ENCODE data around the gene USHBP1. TPM values are rescaled to one million over a fixed set of nuclear protein-coding genes. Genes with fewer than 3 reads are reported as not detected.
"Not testable (repeated sequence)": the region's sequence is repeated elsewhere in the genome, so short reads cannot be mapped to it uniquely, and the experiment has no call there.

The USHBP1 gene
- polyA plus RNA-seq, 2 of the 4 experiments (the other 2 are of a cell fraction), result 0.03 TPM; not detected in 1

DNA sequence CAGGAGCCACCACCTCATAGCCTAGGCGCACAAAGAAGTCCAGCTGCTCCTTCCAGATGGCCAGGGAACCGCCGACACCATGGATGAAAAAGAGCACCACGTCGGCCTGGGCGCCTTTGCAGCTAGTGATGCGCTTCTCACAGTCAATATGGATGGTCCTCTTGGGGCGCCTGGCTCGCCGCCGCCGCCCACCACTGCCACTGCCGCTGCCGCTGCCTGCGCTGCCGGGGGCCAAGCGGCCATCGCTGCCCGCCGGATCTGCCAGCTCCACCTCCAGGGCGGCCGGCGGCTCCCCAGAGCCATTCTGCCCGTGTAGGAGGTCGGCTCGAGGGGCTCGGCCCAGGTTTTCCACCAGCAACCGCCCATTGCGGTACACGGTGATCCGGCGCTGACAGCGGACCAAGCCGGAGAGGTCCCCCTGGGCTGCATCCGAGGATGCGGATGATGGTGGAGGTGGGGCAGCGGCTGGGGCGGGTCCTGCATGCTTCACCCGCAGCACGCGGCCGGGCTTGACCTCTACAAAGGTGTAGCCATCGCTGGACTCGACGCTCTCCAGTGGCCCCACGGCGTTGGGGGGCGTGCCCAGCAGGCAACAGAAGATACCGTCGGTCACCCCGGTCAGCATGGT is 36.6 kb upstream of the USHBP1 start:
- Histone ChIP-seq H3K27ac (no peak overlapping the region), H3K4me3 (no peak overlapping the region), H3K9me3 (0 out of 3 replicates have a peak, but pooled peaks cover 3% of the 10 kb centered on the region), H3K4me2 (no peak overlapping the region), H3K4me1 (peaks cover 29% of the 10 kb centered on the region)
- ChIA-PET CTCF (interaction anchor here (8.7 kb wide), 1 partner anchor 8 kb away, joined by 98 read pairs; no protein-coding TSS in a partner anchor), POLR2A (no interaction called here)
- FAIRE-seq, result no peak
- no peak for DNase-seq (ENCODE audit: low read depth in 1 of 2, low spot score in 1 of 2)
- WGBS (ENCODE audit: missing lambda C conversion rate), result 98% methylated on average over 24 of the region's 51 CpGs
- TF ChIP-seq EP300 (IDR thresholded peaks at IDR 0.05), result no peak
- ATAC-seq, result no peak

DNA sequence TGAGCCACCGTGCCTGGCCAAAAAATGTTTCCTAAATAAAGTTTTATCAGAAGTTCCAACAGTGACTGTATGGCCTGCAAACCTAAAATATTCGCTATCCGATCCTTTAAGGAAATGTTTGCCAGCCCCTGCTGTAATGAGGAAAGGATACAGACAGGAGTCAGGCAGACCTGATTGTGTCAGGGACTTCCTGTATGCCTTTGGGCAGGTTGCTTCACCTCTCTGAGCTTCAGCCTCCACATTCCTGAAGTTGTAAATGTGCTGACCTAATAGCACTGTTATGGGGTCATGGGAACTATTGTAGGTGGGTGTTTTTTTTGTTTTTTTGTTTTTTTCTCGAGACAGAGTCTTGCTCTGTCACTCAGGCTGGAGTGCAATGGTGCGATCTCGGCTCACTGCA is 32.4 kb upstream of the USHBP1 start:
- Histone ChIP-seq H3K9me3 (0 out of 3 replicates have a peak, but pooled peaks cover 3% of the 10 kb centered on the region), H3K4me3 (no peak overlapping the region), H3K4me1 (peaks cover 20% of the 10 kb centered on the region; the same call in 2 of the 3 replicates), H3K4me2 (no peak overlapping the region), H3K27ac (peak overlapping the region in 1 of 2 experiments; percentile 40; a peak in 1 of 6 replicates)
- DNase-seq (ENCODE audit: low read depth in 1 of 2, low spot score in 1 of 2) (no peak), FAIRE-seq (no peak), ATAC-seq (no peak)
- ChIA-PET POLR2A (no interaction called here), CTCF (interaction anchor here (1.0 to 9.0 kb wide), 2 partner anchors 9 to 39 kb away, joined by 3 to 98 read pairs; partner anchors contain the start of genes ABHD8, DDA1 and MRPL34)
- TF ChIP-seq, protein P1, sequence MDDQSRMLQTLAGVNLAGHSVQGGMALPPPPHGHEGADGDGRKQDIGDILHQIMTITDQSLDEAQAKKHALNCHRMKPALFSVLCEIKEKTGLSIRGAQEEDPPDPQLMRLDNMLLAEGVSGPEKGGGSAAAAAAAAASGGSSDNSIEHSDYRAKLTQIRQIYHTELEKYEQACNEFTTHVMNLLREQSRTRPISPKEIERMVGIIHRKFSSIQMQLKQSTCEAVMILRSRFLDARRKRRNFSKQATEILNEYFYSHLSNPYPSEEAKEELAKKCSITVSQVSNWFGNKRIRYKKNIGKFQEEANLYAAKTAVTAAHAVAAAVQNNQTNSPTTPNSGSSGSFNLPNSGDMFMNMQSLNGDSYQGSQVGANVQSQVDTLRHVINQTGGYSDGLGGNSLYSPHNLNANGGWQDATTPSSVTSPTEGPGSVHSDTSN (IDR thresholded peaks at IDR 0.05), result no peak
- no peak for TF ChIP-seq RNF2 (IDR thresholded peaks at IDR 0.05; ENCODE audit: borderline replicate concordance, low read depth)
- TF ChIP-seq KDM1A (IDR thresholded peaks at IDR 0.05; ENCODE audit: low read depth), result no peak
- TF ChIP-seq, protein P2, sequence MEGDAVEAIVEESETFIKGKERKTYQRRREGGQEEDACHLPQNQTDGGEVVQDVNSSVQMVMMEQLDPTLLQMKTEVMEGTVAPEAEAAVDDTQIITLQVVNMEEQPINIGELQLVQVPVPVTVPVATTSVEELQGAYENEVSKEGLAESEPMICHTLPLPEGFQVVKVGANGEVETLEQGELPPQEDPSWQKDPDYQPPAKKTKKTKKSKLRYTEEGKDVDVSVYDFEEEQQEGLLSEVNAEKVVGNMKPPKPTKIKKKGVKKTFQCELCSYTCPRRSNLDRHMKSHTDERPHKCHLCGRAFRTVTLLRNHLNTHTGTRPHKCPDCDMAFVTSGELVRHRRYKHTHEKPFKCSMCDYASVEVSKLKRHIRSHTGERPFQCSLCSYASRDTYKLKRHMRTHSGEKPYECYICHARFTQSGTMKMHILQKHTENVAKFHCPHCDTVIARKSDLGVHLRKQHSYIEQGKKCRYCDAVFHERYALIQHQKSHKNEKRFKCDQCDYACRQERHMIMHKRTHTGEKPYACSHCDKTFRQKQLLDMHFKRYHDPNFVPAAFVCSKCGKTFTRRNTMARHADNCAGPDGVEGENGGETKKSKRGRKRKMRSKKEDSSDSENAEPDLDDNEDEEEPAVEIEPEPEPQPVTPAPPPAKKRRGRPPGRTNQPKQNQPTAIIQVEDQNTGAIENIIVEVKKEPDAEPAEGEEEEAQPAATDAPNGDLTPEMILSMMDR (IDR thresholded peaks at IDR 0.05), result no peak
- no peak for TF ChIP-seq ZSCAN20 (CRISPR knock-in tag; IDR thresholded peaks at IDR 0.05)
- TF ChIP-seq, protein P3, sequence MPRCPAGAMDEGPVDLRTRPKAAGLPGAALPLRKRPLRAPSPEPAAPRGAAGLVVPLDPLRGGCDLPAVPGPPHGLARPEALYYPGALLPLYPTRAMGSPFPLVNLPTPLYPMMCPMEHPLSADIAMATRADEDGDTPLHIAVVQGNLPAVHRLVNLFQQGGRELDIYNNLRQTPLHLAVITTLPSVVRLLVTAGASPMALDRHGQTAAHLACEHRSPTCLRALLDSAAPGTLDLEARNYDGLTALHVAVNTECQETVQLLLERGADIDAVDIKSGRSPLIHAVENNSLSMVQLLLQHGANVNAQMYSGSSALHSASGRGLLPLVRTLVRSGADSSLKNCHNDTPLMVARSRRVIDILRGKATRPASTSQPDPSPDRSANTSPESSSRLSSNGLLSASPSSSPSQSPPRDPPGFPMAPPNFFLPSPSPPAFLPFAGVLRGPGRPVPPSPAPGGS (IDR thresholded peaks at IDR 0.05), result no peak
- no peak for TF ChIP-seq EHF (CRISPR knock-in tag; IDR thresholded peaks at IDR 0.05)
- TF ChIP-seq NFE2L2 (conservative IDR thresholded peaks at IDR 0.05; ENCODE audit: low read length), result no peak
- no peak for TF ChIP-seq TFCP2L1 (CRISPR knock-in tag; IDR thresholded peaks at IDR 0.05)
- 93% methylated on average over 6 of the region's 6 CpGs for WGBS (ENCODE audit: missing lambda C conversion rate)

DNA sequence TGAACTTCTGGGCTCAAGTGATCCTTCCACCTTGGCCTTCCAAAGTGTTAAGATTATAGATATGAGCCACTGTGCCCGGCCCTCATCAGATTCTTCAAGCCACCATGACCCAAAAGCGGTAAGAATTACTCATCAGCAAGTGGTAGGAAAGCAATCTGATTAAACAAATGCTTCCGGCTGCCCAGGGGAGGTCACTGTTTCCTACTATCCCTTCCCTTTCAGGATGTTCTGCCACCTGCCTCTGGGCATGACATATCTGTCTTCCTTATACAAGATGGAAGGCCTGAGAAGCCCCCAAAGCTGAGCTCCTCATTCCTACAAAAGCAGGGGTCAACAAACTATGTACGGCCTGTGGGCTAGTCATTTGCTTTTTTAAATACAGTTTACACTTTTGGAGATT is 31.7 kb upstream of the USHBP1 start:
- 25% methylated on average over 4 of the region's 4 CpGs for WGBS (ENCODE audit: missing lambda C conversion rate)
- 0 out of 6 replicates have a peak, but pooled peaks of 1 of the 2 experiments have one; percentile 23 for ATAC-seq
- Histone ChIP-seq H3K27ac (peak overlapping the region; percentile 2 to 40; a peak in 3 of 6 replicates), H3K4me2 (peak overlapping the region; percentile 21; the same call in 1 of the 3 replicates), H3K4me3 (no peak overlapping the region), H3K9me3 (0 out of 3 replicates have a peak, but pooled peaks cover 3% of the 10 kb centered on the region), H3K4me1 (peaks cover 23% of the 10 kb centered on the region; the same call in 2 of the 3 replicates)
- DNase-seq (ENCODE audit: low read depth in 1 of 2, low spot score in 1 of 2), result peak; percentile 65 to 73
- no peak for FAIRE-seq
- POLR2A ChIA-PET, result interaction anchor here (0.7 kb wide), 1 partner anchor 30 kb away, joined by 3 read pairs; no protein-coding TSS in a partner anchor
- CTCF ChIA-PET, result interaction anchor here (1.0 to 9.0 kb wide), 2 partner anchors 9 to 39 kb away, joined by 3 to 98 read pairs; partner anchors contain the start of genes ABHD8, DDA1 and MRPL34
- no peak for TF ChIP-seq SMC3 (IDR thresholded peaks at IDR 0.05)
- TF ChIP-seq FOSL2 (IDR thresholded peaks at IDR 0.05), result no peak
- TF ChIP-seq FOSL2 (CRISPR knock-in tag; IDR thresholded peaks at IDR 0.05), result peak; percentile 39; the same call in 1 of the 2 replicates

DNA sequence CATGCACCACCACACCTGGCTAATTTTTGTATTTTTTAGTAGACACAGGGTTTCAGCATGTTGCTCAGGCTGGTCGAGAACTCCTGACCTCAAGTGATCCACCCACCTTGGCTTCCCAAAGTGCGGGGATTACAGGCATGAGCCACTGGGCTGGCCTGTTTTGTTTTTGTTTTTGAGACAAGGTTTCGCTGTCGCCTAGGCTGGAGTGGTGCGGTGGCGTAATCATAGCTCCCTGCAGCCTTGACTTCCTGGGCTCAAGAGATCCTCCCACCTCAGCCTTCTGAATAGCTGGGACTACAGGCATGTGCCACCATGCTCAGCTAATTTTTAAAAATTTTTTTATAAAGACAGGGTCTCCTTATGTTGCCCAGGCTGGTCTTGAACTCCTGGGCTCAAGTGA is 31.0 kb upstream of the USHBP1 start:
- CTCF ChIA-PET, result interaction anchor here (1.1 to 9.0 kb wide), 2 partner anchors 10 to 38 kb away, joined by 3 to 98 read pairs; partner anchors contain the start of genes ABHD8, DDA1 and MRPL34
- Histone ChIP-seq H3K27ac (peak overlapping the region in 1 of 2 experiments; percentile 40; a peak in 3 of 6 replicates), H3K4me1 (peaks cover 23% of the 10 kb centered on the region; the same call in 2 of the 3 replicates)
- ATAC-seq; H3K4me2 ChIP-seq; FAIRE-seq; H3K4me3 ChIP-seq; H3K9me3 ChIP-seq; POLR2A ChIA-PET; DNase-seq (ENCODE audit: low read depth in 1 of 2, low spot score in 1 of 2): not testable (repeated sequence)
- 98% methylated on average over 6 of the region's 6 CpGs for WGBS (ENCODE audit: missing lambda C conversion rate)
